Mucosa of descending colon (tissue), 3 donors: Measurements from ENCODE around the gene SPG7. TPM values are rescaled to one million over a fixed set of nuclear protein-coding genes. Genes with fewer than 3 reads are reported as not detected.
A peak's percentile ranks its signal among the peaks of the same experiment; 100 is the strongest.

Source experiments
- ATAC-seq: fragments of 200-7000 bp; cut with Tn5 transposase; one replicate; pipeline ENCODE4 v1.9.1; 2020; ENCODE audit warnings: mild to moderate bottlenecking, moderate library complexity
- DNase-seq, 3 donors: peaks; one replicate each; pipeline ENCODE4 v3.0.0-alpha.2; 2020
- H3K36me3 ChIP-seq: fragments of 200-600 bp; one replicate; pipeline ENCODE4 v1.8.0; 2021; ENCODE audit warnings: low read depth, mild to moderate bottlenecking
- H3K4me1 ChIP-seq: fragments of 200-600 bp; one replicate; pipeline ENCODE4 v1.8.0; 2021; ENCODE audit warnings: low read depth, mild to moderate bottlenecking
- H3K4me3 ChIP-seq: fragments of 200-600 bp; one replicate; pipeline ENCODE4 v1.8.0; 2021; ENCODE audit warnings: mild to moderate bottlenecking
- H3K9me3 ChIP-seq: fragments of 200-600 bp; one replicate; pipeline ENCODE4 v1.8.0; 2021; ENCODE audit warnings: mild to moderate bottlenecking
- intact Hi-C, 2 donors: fragments of 100-400 bp; cut with DNase I in 1 of 2; cut with micrococcal nuclease in 1 of 2; formaldehyde crosslinking; loops; one replicate each; pipeline versions ENCODE4 v1.11.0 to v1.11.1; 2022; cut with DNase I, micrococcal nuclease
- total RNA-seq, 3 donors: library from RNA; stranded (reverse); fragmentation: NEBNext Ultra II Directional in 2 of 3; extraction: Animal tissue kit (Norgen Biotek cat#: 25700) in 2 of 3; gene quantifications; one replicate each; pipeline versions ENCODE4 v1.2.1 to v1.2.4, GENCODE V29; 2021 to 2023
- TF ChIP-seq, protein P1 (sequence below): fragments of 200-600 bp; IDR thresholded peaks from one replicate; pipeline ENCODE4 v1.8.0; 2022; ENCODE audit warnings: antibody characterized with exemption, mild to moderate bottlenecking
- donor health status: DM: no; HTN: no; CAD: no; lungs with moderate emphysema.
- donor health status: DM: no; HTN: no; CAD: no.
- donor health status: DM: no; HTN: yes; CAD: no.

Gene SPG7
- total RNA-seq, 3 donors from 2014 or later, result 112 to 137 (median 121) TPM

DNA sequence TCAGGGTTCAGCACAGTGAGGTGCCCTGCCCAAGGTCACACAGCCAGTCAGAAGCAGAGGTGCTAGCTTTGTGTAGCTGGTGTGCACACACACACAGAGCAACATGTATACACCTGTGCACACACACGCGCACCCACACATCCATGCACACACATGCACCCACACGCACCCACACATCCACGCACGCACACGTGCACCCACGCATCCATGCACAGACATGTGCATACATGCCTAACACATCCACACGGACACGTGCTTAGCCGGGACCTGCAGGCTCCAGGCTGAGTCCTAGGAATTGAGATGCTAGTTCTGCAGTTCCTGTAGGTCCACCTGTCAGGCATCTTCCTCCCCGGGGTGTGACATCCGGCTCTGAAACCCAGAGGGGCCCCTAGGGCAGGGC is 92.2 kb downstream of the SPG7 start:
- H3K9me3 ChIP-seq, result no peaks in the 10 kb centered on the region
- intact Hi-C loops, result no loop called here
- ATAC-seq (peak; percentile 9), DNase-seq (no peak)
- no peaks in the 10 kb centered on the region for H3K4me1 ChIP-seq
- TF ChIP-seq, protein P1, sequence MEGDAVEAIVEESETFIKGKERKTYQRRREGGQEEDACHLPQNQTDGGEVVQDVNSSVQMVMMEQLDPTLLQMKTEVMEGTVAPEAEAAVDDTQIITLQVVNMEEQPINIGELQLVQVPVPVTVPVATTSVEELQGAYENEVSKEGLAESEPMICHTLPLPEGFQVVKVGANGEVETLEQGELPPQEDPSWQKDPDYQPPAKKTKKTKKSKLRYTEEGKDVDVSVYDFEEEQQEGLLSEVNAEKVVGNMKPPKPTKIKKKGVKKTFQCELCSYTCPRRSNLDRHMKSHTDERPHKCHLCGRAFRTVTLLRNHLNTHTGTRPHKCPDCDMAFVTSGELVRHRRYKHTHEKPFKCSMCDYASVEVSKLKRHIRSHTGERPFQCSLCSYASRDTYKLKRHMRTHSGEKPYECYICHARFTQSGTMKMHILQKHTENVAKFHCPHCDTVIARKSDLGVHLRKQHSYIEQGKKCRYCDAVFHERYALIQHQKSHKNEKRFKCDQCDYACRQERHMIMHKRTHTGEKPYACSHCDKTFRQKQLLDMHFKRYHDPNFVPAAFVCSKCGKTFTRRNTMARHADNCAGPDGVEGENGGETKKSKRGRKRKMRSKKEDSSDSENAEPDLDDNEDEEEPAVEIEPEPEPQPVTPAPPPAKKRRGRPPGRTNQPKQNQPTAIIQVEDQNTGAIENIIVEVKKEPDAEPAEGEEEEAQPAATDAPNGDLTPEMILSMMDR, result no peak
- no peaks in the 10 kb centered on the region for H3K36me3 ChIP-seq
- H3K4me3 ChIP-seq, result no peak overlapping the region

DNA sequence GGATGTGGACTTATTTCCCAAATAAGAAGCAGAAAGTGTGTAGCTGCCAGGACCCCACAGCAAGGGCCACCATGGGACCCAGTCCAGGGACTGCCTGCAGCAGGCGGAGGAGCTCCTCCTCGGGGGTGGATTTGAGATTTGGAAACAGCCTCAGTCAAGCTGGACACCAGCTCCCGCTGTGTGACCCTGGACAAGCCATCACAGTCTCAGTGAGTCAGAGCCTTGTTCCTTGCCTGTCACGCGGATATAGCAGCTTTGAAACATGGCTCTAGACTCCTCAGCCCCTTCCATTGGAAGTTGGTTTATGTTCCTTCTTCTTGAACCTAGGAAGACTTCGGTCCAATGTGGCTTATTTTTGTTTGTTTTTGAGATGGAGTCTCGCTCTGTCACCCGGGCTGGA is 92.8 kb downstream of the SPG7 start:
- H3K4me1 ChIP-seq, result no peaks in the 10 kb centered on the region
- ATAC-seq (no peak), DNase-seq (no peak)
- no peak overlapping the region for H3K4me3 ChIP-seq
- TF ChIP-seq, protein P1, result no peak
- no peaks in the 10 kb centered on the region for H3K36me3 ChIP-seq
- intact Hi-C loops, result no loop called here
- no peaks in the 10 kb centered on the region for H3K9me3 ChIP-seq

DNA sequence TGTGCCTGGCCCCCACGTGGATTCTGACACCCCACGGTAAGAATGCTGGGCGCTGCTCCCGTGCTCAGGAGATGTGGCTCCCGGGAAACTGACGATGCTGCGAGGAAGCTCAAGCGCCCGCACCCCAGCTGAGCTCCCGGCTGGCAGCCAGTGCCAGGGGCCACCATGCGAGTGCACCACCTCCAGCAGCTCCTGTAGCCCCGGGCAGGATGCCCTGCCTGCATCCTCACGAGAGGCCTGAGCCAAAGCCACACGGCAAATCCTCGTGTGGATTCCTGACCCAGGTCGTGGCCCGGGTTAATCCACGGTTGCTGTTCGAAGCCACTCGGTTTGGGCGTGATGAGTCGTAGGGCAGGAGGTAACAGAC is 93.7 kb downstream of the SPG7 start:
- Histone ChIP-seq H3K9me3 (no peaks in the 10 kb centered on the region), H3K4me3 (no peak overlapping the region), H3K36me3 (no peaks in the 10 kb centered on the region), H3K4me1 (no peaks in the 10 kb centered on the region)
- TF ChIP-seq, protein P1, result no peak
- DNase-seq (no peak), ATAC-seq (no peak)
- intact Hi-C loops, result no loop called here

DNA sequence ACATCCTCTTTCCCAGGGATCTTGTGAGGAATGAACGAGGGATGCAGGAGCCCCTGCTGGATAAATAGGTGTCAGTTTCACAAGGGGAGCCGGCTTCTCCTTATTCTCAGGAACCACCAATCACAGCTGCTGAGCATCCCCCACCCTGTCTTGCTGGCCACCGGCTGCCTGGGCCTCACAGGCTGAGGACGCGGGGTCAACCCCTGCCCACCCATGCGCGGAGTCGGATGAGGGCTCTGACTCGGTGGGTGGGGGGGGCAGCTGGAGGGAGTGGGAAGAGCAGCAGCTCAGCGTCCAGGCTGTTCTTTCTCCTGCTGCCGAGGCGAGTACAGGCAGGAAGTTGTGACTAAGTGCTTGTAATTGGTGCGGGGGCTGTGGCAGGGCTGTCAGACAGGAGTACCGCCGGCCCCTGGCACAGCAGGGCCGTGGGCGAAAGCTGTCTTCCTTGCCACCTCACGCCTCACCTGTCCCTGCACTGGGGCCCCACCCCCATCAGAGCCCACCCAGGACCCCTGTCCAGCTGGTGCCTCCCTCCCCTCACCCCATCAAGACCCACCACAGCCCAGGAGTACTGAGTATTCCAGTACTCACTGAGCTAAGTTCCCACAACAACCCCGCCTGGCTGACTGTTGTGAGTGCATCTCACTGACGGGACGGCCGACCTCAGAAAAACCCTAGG is 94.2 kb downstream of the SPG7 start:
- H3K36me3 ChIP-seq, result no peaks in the 10 kb centered on the region
- no peak for DNase-seq
- TF ChIP-seq, protein P1, result no peak
- intact Hi-C loops, result no loop called here
- no peaks in the 10 kb centered on the region for H3K9me3 ChIP-seq
- H3K4me1 ChIP-seq, result no peaks in the 10 kb centered on the region
- ATAC-seq, result peak; percentile 57
- no peak overlapping the region for H3K4me3 ChIP-seq

DNA sequence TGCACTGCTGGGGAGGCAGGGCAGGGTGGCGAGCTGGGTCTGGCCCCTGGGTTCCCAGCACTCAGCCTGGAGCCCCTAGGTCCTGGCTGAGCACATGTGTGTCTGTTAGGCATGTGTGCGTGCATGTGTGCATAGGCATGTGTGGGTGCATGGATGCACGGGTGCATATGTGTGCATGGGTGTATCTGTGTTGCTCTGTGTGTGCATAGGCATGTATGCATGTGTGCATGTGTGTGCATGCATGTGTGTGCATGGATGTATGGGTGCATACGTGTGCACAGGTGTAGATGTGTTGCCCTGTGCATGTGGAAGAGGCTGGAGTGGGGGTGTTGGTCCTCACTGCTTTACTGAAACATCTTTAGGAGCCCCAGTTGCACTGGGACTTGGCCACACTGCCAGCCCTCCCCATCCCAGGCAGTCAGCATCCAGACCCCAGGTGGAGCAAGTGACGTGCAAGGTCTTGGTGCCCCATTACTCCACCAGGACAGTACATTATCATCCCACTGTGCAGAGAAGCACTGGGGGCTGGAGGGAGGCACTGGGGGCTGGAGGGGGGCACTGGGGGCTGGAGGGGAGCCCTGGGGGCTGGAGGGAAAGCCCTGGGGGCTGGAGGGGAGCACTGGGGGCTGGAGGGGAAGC is 94.9 kb downstream of the SPG7 start:
- ATAC-seq, result peak; percentile 6

More for the DNA sequence above, 94.9 kb downstream of the SPG7 start:
- Histone ChIP-seq H3K4me1 (no peaks in the 10 kb centered on the region), H3K36me3 (no peaks in the 10 kb centered on the region), H3K9me3 (no peaks in the 10 kb centered on the region), H3K4me3 (no peak overlapping the region)
- no peak for DNase-seq
- intact Hi-C loops, result no loop called here
- TF ChIP-seq, protein P1, result no peak
